Esophagus muscularis mucosa (tissue), 4 donors: Measurements from ENCODE around the gene MACROD2. TPM values are rescaled to one million over a fixed set of nuclear protein-coding genes. Genes with fewer than 3 reads are reported as not detected.

Experiments
- DNase-seq: peaks from one replicate; pipeline ENCODE4 v3.0.0-alpha.2; 2017; ENCODE audit errors: extremely low spot score
- H3K27ac ChIP-seq, 4 donors: fragments of 200-600 bp; sonication (generic); replicated peaks in 1 of 4; 1 replicate in 3 of 4; 2 replicates in 1 of 4; pipeline ENCODE4 v1.5.1; 2016 to 2019; ENCODE audit warnings: mild to moderate bottlenecking in 1 of 4
- H3K27me3 ChIP-seq, 4 donors: fragments of 200-600 bp; sonication (generic); one replicate each; pipeline versions ENCODE4 v1.5.1 to v1.6.0; 2016 to 2019
- H3K36me3 ChIP-seq, 4 donors: fragments of 200-600 bp; sonication (generic); one replicate each; pipeline ENCODE4 v1.5.1; 2016 to 2019
- H3K4me1 ChIP-seq, 4 donors: fragments of 200-600 bp; sonication (generic); one replicate each; pipeline ENCODE4 v1.5.1; 2016 to 2019
- H3K4me3 ChIP-seq, 4 donors: fragments of 200-600 bp; sonication (generic); 1 replicate in 2 of 4; 2 replicates in 2 of 4; pipeline ENCODE4 v1.5.1; 2016 to 2019; ENCODE audit warnings: mild to moderate bottlenecking in 4 of 4, moderate library complexity in 1 of 4
- H3K9me3 ChIP-seq, 4 donors: fragments of 200-600 bp; sonication (generic); 1 replicate in 3 of 4; 2 replicates in 1 of 4; pipeline ENCODE4 v1.5.1; 2016 to 2019
- CTCF ChIP-seq, 3 experiments: fragments of 200-600 bp in 2 of 3; fragments of 450-650 bp in 1 of 3; sonication (generic) in 2 of 3; IDR thresholded peaks; one replicate each; pipeline ENCODE4 v1.5.1; 2017 to 2019; ENCODE audit warnings: antibody characterized with exemption in 3 of 3, mild to moderate bottlenecking in 2 of 3, moderate library complexity in 1 of 3
- EP300 ChIP-seq: sonication (generic); formaldehyde crosslinking; IDR thresholded peaks from one replicate; pipeline ENCODE4 v1.6.1; 2017; ENCODE audit warnings: antibody characterized with exemption
- POLR2A ChIP-seq: fragments of 450-650 bp; IDR thresholded peaks from one replicate; pipeline ENCODE4 v1.6.1; 2017; ENCODE audit warnings: antibody characterized with exemption, moderate library complexity, mild to moderate bottlenecking, low read depth
- POLR2AphosphoS5 ChIP-seq, 2 donors: sonication (generic); formaldehyde crosslinking; IDR thresholded peaks; one replicate each; pipeline ENCODE4 v1.6.1; 2017; ENCODE audit warnings: antibody characterized with exemption in 2 of 2
- WGBS: methylation state at CpG from one replicate; pipeline ENCODE4 v1.1.5; 2018; 5-methylcytosine and 5-hydroxymethylcytosine counted together
- intact Hi-C: fragments of 100-400 bp; cut with DNase I; formaldehyde crosslinking; loops from one replicate; pipeline ENCODE4 v1.15.1; 2023
- total RNA-seq, 4 donors: library from RNA; depleted of rRNA; stranded (reverse); fragments of >200 nt; gene quantifications; one replicate each; pipeline versions ENCODE4 v1.1.0 to v1.2.1, GENCODE V29; 2016

MACROD2 gene
- total RNA-seq, 4 donors from 2014 or later: 1.4 to 3.6 (median 2.6) TPM

GRCh38 chr20:15214051-15214450 is 1218.7 kb downstream of the MACROD2 start:
- H3K36me3 ChIP-seq: no peaks in the 10 kb centered on the region
- no peak for DNase-seq
- no peak overlapping the region for H3K4me3 ChIP-seq
- H3K27me3 ChIP-seq: no peaks in the 10 kb centered on the region
- WGBS: 71% methylated on average over 1 of the region's 1 CpG
- H3K9me3 ChIP-seq: no peaks in the 10 kb centered on the region
- TF ChIP-seq POLR2AphosphoS5 (IDR thresholded peaks at IDR 0.05) (no peak), CTCF (IDR thresholded peaks at IDR 0.05) (no peak), EP300 (no peak), POLR2A (no peak)
- intact Hi-C loops: no loop called here
- H3K27ac ChIP-seq: no peak overlapping the region
- H3K4me1 ChIP-seq: no peaks in the 10 kb centered on the region

GRCh38 chr20:15220009-15220656 is 1224.8 kb downstream of the MACROD2 start:
- Histone ChIP-seq H3K27ac (no peak overlapping the region), H3K4me3 (no peak overlapping the region), H3K4me1 (no peaks in the 10 kb centered on the region), H3K36me3 (no peaks in the 10 kb centered on the region), H3K27me3 (no peaks in the 10 kb centered on the region), H3K9me3 (no peaks in the 10 kb centered on the region)
- no peak for DNase-seq
- TF ChIP-seq CTCF (IDR thresholded peaks at IDR 0.05) (no peak), POLR2A (no peak), EP300 (no peak), POLR2AphosphoS5 (IDR thresholded peaks at IDR 0.05) (no peak)
- 75% methylated on average over 6 of the region's 6 CpGs for WGBS
- intact Hi-C loops: no loop called here

- Histone ChIP-seq H3K27me3 (no peaks in the 10 kb centered on the region), H3K36me3 (no peaks in the 10 kb centered on the region), H3K4me3 (no peak overlapping the region), H3K9me3 (no peaks in the 10 kb centered on the region), H3K4me1 (no peaks in the 10 kb centered on the region), H3K27ac (no peak overlapping the region)
- TF ChIP-seq POLR2A: no peak
- no peak for TF ChIP-seq CTCF (IDR thresholded peaks at IDR 0.05)
- no peak for TF ChIP-seq EP300
- TF ChIP-seq POLR2AphosphoS5 (IDR thresholded peaks at IDR 0.05): no peak
- intact Hi-C loops: no loop called here
- DNase-seq: no peak
- WGBS: 96% methylated on average over 6 of the region's 6 CpGs
Measured at GRCh38 chr20:15220778-15221565, 1225.7 kb downstream of the MACROD2 start.

- 85% methylated on average over 5 of the region's 5 CpGs for WGBS
- Histone ChIP-seq H3K4me3 (no peak overlapping the region), H3K36me3 (no peaks in the 10 kb centered on the region), H3K27me3 (no peaks in the 10 kb centered on the region), H3K9me3 (no peaks in the 10 kb centered on the region), H3K27ac (no peak overlapping the region), H3K4me1 (no peaks in the 10 kb centered on the region)
- no peak for TF ChIP-seq POLR2A
- TF ChIP-seq POLR2AphosphoS5 (IDR thresholded peaks at IDR 0.05): no peak
- no peak for TF ChIP-seq EP300
- TF ChIP-seq CTCF (IDR thresholded peaks at IDR 0.05): no peak
- DNase-seq: no peak
- intact Hi-C loops: no loop called here
Measured at GRCh38 chr20:15222502-15223330, 1227.4 kb downstream of the MACROD2 start.
